Activated T-cell treated with anti-CD3 and anti-CD28 coated beads, Interleukin-2, amount 50 U/mL, for 72 hours (primary cell): Measurements from ENCODE around the gene OTOP3. TPM values are rescaled to one million over a fixed set of nuclear protein-coding genes. Genes with fewer than 3 reads are reported as not detected.

Experiments
- ATAC-seq, 2 donors: fragments of 150-1000 bp; cut with Tn5 transposase; replicated peaks in 1 of 2; 2 replicates each; pipeline ENCODE4 v1.10.0; 2021; ENCODE audit warnings: moderate library complexity in 2 of 2, mild to moderate bottlenecking in 1 of 2
- DNase-seq, 2 donors: peaks; one replicate each; pipeline ENCODE4 v3.0.0; 2021 to 2022; ENCODE audit warnings: mixed read lengths in 1 of 2
- H3K27ac Mint-ChIP-seq: one replicate; pipeline ENCODE4 v1.8.0; 2022; ENCODE audit warnings: mild to moderate bottlenecking, moderate library complexity, mixed read lengths
- H3K27me3 Mint-ChIP-seq: one replicate; pipeline ENCODE4 v1.8.0; 2022; ENCODE audit warnings: low read depth, mixed read lengths
- H3K36me3 Mint-ChIP-seq, 2 donors: one replicate each; pipeline ENCODE4 v1.8.0; 2022; ENCODE audit warnings: mixed read lengths in 2 of 2, mild to moderate bottlenecking in 1 of 2; ENCODE audit not compliant: insufficient read depth in 2 of 2
- H3K4me1 Mint-ChIP-seq: one replicate; pipeline ENCODE4 v1.8.0; 2022; ENCODE audit warnings: low read depth, mixed read lengths
- H3K4me3 Mint-ChIP-seq, 2 donors: one replicate each; pipeline ENCODE4 v1.8.0; 2022; ENCODE audit warnings: mild to moderate bottlenecking in 2 of 2, mixed read lengths in 2 of 2, moderate library complexity in 2 of 2
- H3K9me3 Mint-ChIP-seq, 2 donors: one replicate each; pipeline ENCODE4 v1.8.0; 2022; ENCODE audit warnings: mixed read lengths in 2 of 2
- total RNA-seq, 2 donors: library from RNA; stranded (reverse); gene quantifications; one replicate each; pipeline ENCODE4 v1.2.3, GENCODE V29; 2022

The OTOP3 gene
- total RNA-seq, 2 donors from 2014 or later, result not detected

DNA sequence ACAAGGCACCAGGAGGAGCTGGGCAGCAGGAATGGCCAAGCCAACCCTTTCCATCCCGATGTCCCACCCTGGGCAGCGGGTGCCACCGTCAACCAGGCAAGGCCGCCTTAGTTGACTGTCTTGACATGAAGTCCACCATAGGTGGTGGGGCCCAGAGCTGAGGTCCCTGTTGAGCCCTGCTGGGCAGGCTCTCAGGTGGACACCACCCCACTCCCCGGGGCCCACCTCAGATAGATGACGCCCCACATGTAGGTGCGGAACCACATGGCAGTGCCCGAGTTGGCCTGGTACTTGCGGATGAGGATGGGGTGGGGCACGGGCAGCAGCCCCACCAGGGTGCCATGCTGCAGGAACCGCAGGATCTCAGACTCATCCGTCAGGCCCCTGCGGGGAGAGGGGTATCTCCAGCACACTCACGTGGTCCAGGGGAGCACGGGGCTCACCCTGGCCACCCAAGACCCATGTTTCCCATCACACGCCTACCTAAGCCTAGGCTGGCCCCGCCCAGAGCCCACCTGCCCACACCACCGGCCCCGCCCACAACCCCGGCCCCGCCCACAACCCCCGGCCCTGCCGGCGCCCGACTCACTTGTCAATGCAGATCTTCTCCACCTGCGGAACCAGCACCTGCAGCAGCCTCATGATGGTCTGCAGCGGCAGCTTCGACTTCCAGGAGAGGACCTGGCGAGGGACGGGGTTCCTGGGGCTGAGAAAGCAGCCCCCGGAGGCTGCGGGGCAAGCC lies 16.2 kb downstream of the OTOP3 start:
- Mint-ChIP-seq H3K4me3 (no peak overlapping the region), H3K4me1 (no peaks in the 10 kb centered on the region), H3K9me3 (no peaks in the 10 kb centered on the region), H3K36me3 (no peaks in the 10 kb centered on the region), H3K27ac (no peak overlapping the region), H3K27me3 (no peaks in the 10 kb centered on the region)
- ATAC-seq (no peak), DNase-seq (no peak)

- Mint-ChIP-seq H3K9me3 (no peaks in the 10 kb centered on the region), H3K27ac (no peak overlapping the region)
Observed at GRCh38 chr17:74952431-74953133, 16.9 kb downstream of the OTOP3 start.

DNA sequence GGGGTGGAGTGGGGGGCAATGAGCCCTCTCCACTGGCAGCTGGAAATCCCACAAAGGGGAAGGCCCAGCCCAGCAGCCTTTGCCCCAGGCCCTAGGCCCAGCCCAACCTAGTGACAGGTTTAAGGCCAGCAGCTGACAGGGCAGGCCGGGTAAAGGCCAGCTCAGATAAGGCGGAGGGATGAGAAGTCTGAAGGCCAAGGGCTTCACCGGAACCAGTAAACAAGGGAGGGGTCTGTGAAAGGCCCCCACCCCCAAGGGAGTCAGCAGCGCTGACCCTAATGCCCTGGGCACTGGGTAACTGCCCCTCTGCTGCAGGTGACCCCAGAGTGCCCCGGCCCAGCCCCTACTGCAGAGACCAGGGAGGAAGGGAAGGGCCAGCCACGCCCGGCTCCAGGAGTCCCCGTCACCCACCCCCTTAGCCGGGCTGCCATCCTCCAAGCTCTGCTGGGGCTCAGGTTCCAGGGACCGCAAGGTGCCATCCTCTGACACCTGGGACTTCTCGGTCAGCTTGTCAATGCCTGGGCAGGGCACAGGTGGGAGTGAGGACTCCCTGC lies 17.5 kb downstream of the OTOP3 start:
- Mint-ChIP-seq H3K27me3 (no peaks in the 10 kb centered on the region), H3K9me3 (no peaks in the 10 kb centered on the region), H3K36me3 (no peaks in the 10 kb centered on the region), H3K4me3 (no peak overlapping the region), H3K27ac (no peak overlapping the region), H3K4me1 (no peaks in the 10 kb centered on the region)
- ATAC-seq (no peak), DNase-seq (no peak)

More at GRCh38 chr17:74952431-74953133, 16.9 kb downstream of the OTOP3 start:
- DNase-seq (no peak), ATAC-seq (no peak)
- H3K27me3 Mint-ChIP-seq, result no peaks in the 10 kb centered on the region
- H3K36me3 Mint-ChIP-seq, result no peaks in the 10 kb centered on the region
- H3K4me3 Mint-ChIP-seq, result no peak overlapping the region
- no peaks in the 10 kb centered on the region for H3K4me1 Mint-ChIP-seq

DNA sequence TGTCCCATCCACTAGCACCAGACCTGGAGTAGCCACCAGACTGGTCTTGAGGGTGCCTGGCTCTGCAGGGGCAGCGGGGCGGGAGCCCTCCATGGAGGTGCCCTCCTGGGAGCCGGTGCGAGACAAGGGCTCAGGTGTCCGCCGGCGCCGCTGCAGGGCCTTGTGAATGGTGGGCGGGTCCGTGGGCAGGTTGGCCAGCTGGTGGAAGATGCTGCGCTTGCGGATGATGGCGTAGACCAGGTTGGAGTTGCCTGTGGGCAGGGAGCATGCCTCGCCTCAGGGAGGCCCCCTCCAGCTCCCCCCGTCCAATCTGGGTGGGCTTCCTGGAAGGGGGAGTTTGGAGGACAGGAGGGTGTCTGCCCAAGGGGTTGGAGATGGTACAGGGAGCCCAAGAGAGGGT lies 18.4 kb downstream of the OTOP3 start:
- no peak overlapping the region for H3K4me3 Mint-ChIP-seq
- H3K27me3 Mint-ChIP-seq, result no peaks in the 10 kb centered on the region
- no peaks in the 10 kb centered on the region for H3K36me3 Mint-ChIP-seq
- no peak overlapping the region for H3K27ac Mint-ChIP-seq
- ATAC-seq, result no peak
- no peaks in the 10 kb centered on the region for H3K9me3 Mint-ChIP-seq
- no peak for DNase-seq
- no peaks in the 10 kb centered on the region for H3K4me1 Mint-ChIP-seq

GRCh38 chr17:74954665-74955421 lies 19.1 kb downstream of the OTOP3 start:
- no peaks in the 10 kb centered on the region for H3K4me1 Mint-ChIP-seq
- ATAC-seq, result no peak
- H3K9me3 Mint-ChIP-seq, result no peaks in the 10 kb centered on the region

DNA sequence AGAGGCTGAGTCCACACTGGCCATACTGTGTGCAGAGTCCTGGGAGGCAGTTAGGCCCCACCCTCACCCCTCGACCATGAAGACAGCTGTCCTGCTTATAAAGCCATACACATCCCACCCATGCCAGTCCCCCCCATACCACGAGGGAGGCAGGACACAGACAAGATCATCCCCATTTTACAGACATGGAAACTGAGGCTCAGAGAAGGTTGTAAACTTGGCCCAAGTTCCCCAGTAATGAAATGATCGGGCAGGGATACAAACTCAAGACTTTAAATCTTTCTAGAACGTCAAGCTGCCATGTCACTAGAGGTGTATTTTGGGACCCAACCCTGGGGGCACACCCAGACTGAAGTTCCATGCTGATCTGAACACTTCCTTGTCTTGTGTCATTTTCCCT lies 20.4 kb downstream of the OTOP3 start:
- Mint-ChIP-seq H3K4me1 (no peaks in the 10 kb centered on the region), H3K4me3 (no peak overlapping the region), H3K27me3 (no peaks in the 10 kb centered on the region), H3K27ac (no peak overlapping the region), H3K9me3 (no peaks in the 10 kb centered on the region), H3K36me3 (no peaks in the 10 kb centered on the region)
- DNase-seq, result no peak
- ATAC-seq, result no peak

More at GRCh38 chr17:74954665-74955421, 19.1 kb downstream of the OTOP3 start:
- no peak overlapping the region for H3K27ac Mint-ChIP-seq
- no peak overlapping the region for H3K4me3 Mint-ChIP-seq
- no peak for DNase-seq
- H3K27me3 Mint-ChIP-seq, result no peaks in the 10 kb centered on the region
- no peaks in the 10 kb centered on the region for H3K36me3 Mint-ChIP-seq

DNA sequence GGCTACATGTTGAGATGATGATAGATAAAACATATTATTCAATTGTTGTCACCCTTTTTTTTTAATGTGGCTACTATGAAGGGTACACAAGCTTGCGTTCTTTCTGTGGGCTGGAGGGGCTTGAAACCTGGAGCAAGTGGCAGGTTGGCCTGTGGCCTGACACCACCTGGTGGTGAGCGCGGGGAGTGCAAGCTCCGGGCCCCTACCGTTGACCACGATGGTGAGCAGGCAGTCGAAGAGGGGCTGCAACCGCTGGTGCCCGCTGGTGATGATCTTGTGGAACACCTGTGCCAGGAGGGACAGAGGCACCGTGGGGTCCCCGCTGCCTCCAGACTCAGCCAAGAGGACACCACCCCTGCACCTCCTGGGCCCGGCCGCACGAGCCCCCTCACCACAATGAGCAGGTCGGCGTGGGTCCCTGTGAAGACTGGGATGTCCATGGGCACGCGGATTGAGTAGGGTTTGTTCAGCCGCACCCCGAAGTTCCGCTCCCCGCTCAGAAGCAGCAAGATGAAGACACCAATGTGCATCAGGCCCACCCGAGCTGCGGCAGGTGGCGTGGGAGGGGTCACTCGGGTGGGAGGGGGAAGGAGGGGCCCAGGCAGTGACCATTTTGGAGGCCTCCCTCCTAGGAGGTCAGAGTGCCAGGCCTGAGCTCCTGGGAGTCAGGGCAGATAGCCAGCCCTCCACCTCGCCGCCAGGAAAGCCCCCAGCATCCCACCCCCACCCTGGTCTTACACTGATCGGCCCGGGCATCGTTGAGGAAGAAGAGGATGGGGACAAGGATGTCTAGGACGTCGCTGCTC lies 22.4 kb downstream of the OTOP3 start:
- H3K9me3 Mint-ChIP-seq, result no peaks in the 10 kb centered on the region

GRCh38 chr17:74959826-74960515 lies 24.3 kb downstream of the OTOP3 start:
- no peak for ATAC-seq
- no peaks in the 10 kb centered on the region for H3K27me3 Mint-ChIP-seq
- H3K4me3 Mint-ChIP-seq, result peak overlapping the region in 1 of 2 donors; percentile 5
- H3K27ac Mint-ChIP-seq, result no peak overlapping the region
- peaks cover 5% of the 10 kb centered on the region for H3K4me1 Mint-ChIP-seq
- no peak for DNase-seq
- no peaks in the 10 kb centered on the region for H3K36me3 Mint-ChIP-seq
- H3K9me3 Mint-ChIP-seq, result no peaks in the 10 kb centered on the region

More for the DNA sequence above, 22.4 kb downstream of the OTOP3 start:
- Mint-ChIP-seq H3K4me3 (no peak overlapping the region), H3K27me3 (no peaks in the 10 kb centered on the region), H3K36me3 (no peaks in the 10 kb centered on the region), H3K27ac (no peak overlapping the region), H3K4me1 (peaks cover 5% of the 10 kb centered on the region)
- ATAC-seq (peak; percentile 55 to 64), DNase-seq (peak; percentile 85 to 91)

GRCh38 chr17:74960570-74961342 lies 25.1 kb downstream of the OTOP3 start:
- ATAC-seq, result peak; percentile 32 to 68
- Mint-ChIP-seq H3K27ac (no peak overlapping the region), H3K4me3 (peak overlapping the region in 1 of 2 donors; percentile 5), H3K36me3 (no peaks in the 10 kb centered on the region), H3K4me1 (peaks cover 5% of the 10 kb centered on the region), H3K9me3 (no peaks in the 10 kb centered on the region), H3K27me3 (no peaks in the 10 kb centered on the region)
- peak; percentile 39 to 62 for DNase-seq

- Mint-ChIP-seq H3K27ac (no peak overlapping the region), H3K27me3 (no peaks in the 10 kb centered on the region), H3K9me3 (no peaks in the 10 kb centered on the region), H3K4me3 (no peak overlapping the region), H3K36me3 (no peaks in the 10 kb centered on the region), H3K4me1 (peaks cover 5% of the 10 kb centered on the region)
- ATAC-seq (peak; percentile 74 to 78), DNase-seq (peak; percentile 84 to 89)
Observed at GRCh38 chr17:74961657-74962350, 26.1 kb downstream of the OTOP3 start.
